Measurements from ENCODE around the gene SIVA1.

The SIVA1 gene

GRCh38 chr14:104771918-104772706, 19.2 kb downstream of the SIVA1 start:
- DNase-seq (ENCODE audit: low spot score): no peak

- DNase-seq (ENCODE audit: low spot score): no peak
Measured at GRCh38 chr14:104772707-104773504, 20.0 kb downstream of the SIVA1 start.

- DNase-seq (ENCODE audit: low spot score): no peak
Measured at GRCh38 chr14:104773505-104774452, 20.8 kb downstream of the SIVA1 start.

- DNase-seq (ENCODE audit: low spot score): no peak
Measured at GRCh38 chr14:104774453-104775072, 21.6 kb downstream of the SIVA1 start.

- no peak for DNase-seq (ENCODE audit: low spot score)
Measured at GRCh38 chr14:104775073-104775489, 22.1 kb downstream of the SIVA1 start.

GRCh38 chr14:104776481-104776880, 23.5 kb downstream of the SIVA1 start:
- no peak for DNase-seq (ENCODE audit: low spot score)

- no peak for DNase-seq (ENCODE audit: low spot score)
Measured at GRCh38 chr14:104776961-104777807, 24.2 kb downstream of the SIVA1 start.

- no peak for DNase-seq (ENCODE audit: low spot score)
Measured at GRCh38 chr14:104777808-104778249, 24.9 kb downstream of the SIVA1 start.

- no peak for DNase-seq (ENCODE audit: low spot score)
Measured at GRCh38 chr14:104778694-104779331, 25.9 kb downstream of the SIVA1 start.

- DNase-seq (ENCODE audit: low spot score): no peak
Measured at GRCh38 chr14:104779776-104780512, 27.0 kb downstream of the SIVA1 start.

- DNase-seq (ENCODE audit: low spot score): no peak
Measured at GRCh38 chr14:104780513-104781030, 27.6 kb downstream of the SIVA1 start.

GRCh38 chr14:104781271-104782077, 28.5 kb downstream of the SIVA1 start:
- DNase-seq (ENCODE audit: low spot score): no peak

- DNase-seq (ENCODE audit: low spot score): no peak
Measured at GRCh38 chr14:104782086-104782807, 29.3 kb downstream of the SIVA1 start.

GRCh38 chr14:104782808-104783139, 29.8 kb downstream of the SIVA1 start:
- no peak for DNase-seq (ENCODE audit: low spot score)

GRCh38 chr14:104783484-104784217, 30.7 kb downstream of the SIVA1 start:
- DNase-seq (ENCODE audit: low spot score): no peak

- no peak for DNase-seq (ENCODE audit: low spot score)
Measured at GRCh38 chr14:104784218-104784568, 31.2 kb downstream of the SIVA1 start.

Measured in AG08395 (cell line).